ENCODE measurements around the gene SKI. TPM values are rescaled to one million over a fixed set of nuclear protein-coding genes. Genes with fewer than 3 reads are reported as not detected.

Gene SKI
- total and polyA plus RNA-seq, 2 of the 8 experiments (the other 6 are each of a cell fraction or from before 2014, with no cell fraction given) = 8.3 to 87.6 TPM

GRCh38 chr1:2295526-2295925 is 67.4 kb downstream of the SKI start:
- Histone ChIP-seq H2AFZ (ENCODE audit: low read length) (no peak overlapping the region), H3K23ac (ENCODE audit: insufficient read length) (no peak overlapping the region), H2BK120ac (replicated peaks; ENCODE audit: low read depth, low read length) (no peak overlapping the region), H3K9me3 (ENCODE audit: insufficient read depth in 2 of 2, low read depth in 1 of 2, low read length in 1 of 2) (no peaks in the 10 kb centered on the region), H3K79me1 (ENCODE audit: low read depth, low read length) (peaks cover 51% of the 10 kb centered on the region), H3K79me2 (ENCODE audit: control insufficient read depth in 1 of 2, insufficient read depth in 2 of 2, low read length in 2 of 2) (peaks cover 14 to 99% of the 10 kb centered on the region in 2 experiments; a peak in 3 of 4 replicates), H3K23me2 (ENCODE audit: low read depth, low read length) (no peaks in the 10 kb centered on the region), H3K27ac (ENCODE audit: low read depth, low read length) (no peak overlapping the region), H3K18ac (ENCODE audit: extremely low read depth, low read length) (no peak overlapping the region), H2BK5ac (ENCODE audit: low read depth, low read length) (no peak overlapping the region; the same call in 1 of the 2 replicates), H3K9ac (replicated peaks in 1 of 4; ENCODE audit: extremely low read depth in 1 of 4, low read depth in 3 of 4, low read length in 3 of 4) (no peak overlapping the region), H3K14ac (ENCODE audit: insufficient read length) (no peak overlapping the region), H3K4ac (replicated peaks; ENCODE audit: insufficient read length, low read depth, low read length) (no peak overlapping the region), H3K56ac (replicated peaks; ENCODE audit: insufficient read length, low read depth, low read length) (no peak overlapping the region), H3K36me3 (ENCODE audit: control insufficient read depth in 2 of 4, insufficient read depth in 4 of 4, low read length in 3 of 4) (peaks cover 0 to 2% (median 0%) of the 10 kb centered on the region in 4 experiments; a peak in 2 of 8 replicates), H2BK12ac (ENCODE audit: low read depth, low read length) (0 out of 2 replicates have a peak overlapping the region, but pooled peaks have one; percentile 27), H2AK5ac (ENCODE audit: low read depth, low read length) (no peak overlapping the region), H3K4me3 (ENCODE audit: extremely low read depth in 1 of 4, insufficient read depth in 2 of 4, low read depth in 3 of 4, low read length in 4 of 4) (no peak overlapping the region), H4K8ac (ENCODE audit: extremely low read depth, insufficient read depth, low read length) (no peak overlapping the region), H2BK15ac (ENCODE audit: low read length) (0 out of 2 replicates have a peak overlapping the region, but pooled peaks have one; percentile 46), H4K5ac (ENCODE audit: insufficient read length, low read depth, low read length) (no peak overlapping the region), H3K4me1 (replicated peaks in 1 of 4; ENCODE audit: control insufficient read depth in 3 of 4, insufficient read depth in 4 of 4, low read length in 3 of 4) (peaks cover 0 to 13% (median 4%) of the 10 kb centered on the region in 4 experiments; a peak in 5 of 7 replicates), H3K27me3 (replicated peaks in 1 of 4; ENCODE audit: control insufficient read depth in 3 of 4, extremely low read depth in 1 of 4, insufficient read depth in 3 of 4, low read length in 3 of 4) (no peaks in the 10 kb centered on the region), H2BK20ac (ENCODE audit: low read length) (no peak overlapping the region; the same call in 1 of the 2 replicates), H3K4me2 (ENCODE audit: insufficient read depth in 1 of 2, low read depth in 2 of 2, low read length in 2 of 2) (no peak overlapping the region), H4K20me1 (replicated peaks in 1 of 2; ENCODE audit: control insufficient read depth in 1 of 2, insufficient read depth in 2 of 2, low read length in 2 of 2) (peaks cover 39 to 53% of the 10 kb centered on the region in 2 experiments), H4K91ac (replicated peaks; ENCODE audit: insufficient read length, low read length) (no peak overlapping the region)
- ChIA-PET CTCF (ENCODE audit: partially characterized antibody) (interaction anchor here (1.3 to 1.6 kb wide), 2 partner anchors 11 to 100 kb away, joined by 4 to 5 read pairs; partner anchors contain the start of gene FAAP20), POLR2A (ENCODE audit: partially characterized antibody) (no interaction called here)
- 94% methylated on average over 13 of the region's 13 CpGs; no CpG with 5 or more reads in 1 of the 2 experiments for WGBS, 2 experiments (ENCODE audit: extremely low coverage in 1 of 2, insufficient coverage in 1 of 2, insufficient read length in 1 of 2, insufficient replicate concordance in 2 of 2, low coverage in 1 of 2, low lambda C conversion rate in 2 of 2, missing lambda C conversion rate in 1 of 2)
- DNase-seq (ENCODE audit: low read depth in 1 of 2, low spot score in 2 of 2) (no peak), FAIRE-seq (no peak)
- TF ChIP-seq JUND (IDR thresholded peaks at IDR 0.05; ENCODE audit: low read length) (no peak), POU5F1 (IDR thresholded peaks at IDR 0.05; ENCODE audit: low read depth, low read length) (no peak), EGR1 (IDR thresholded peaks at IDR 0.05; ENCODE audit: borderline replicate concordance, low read depth, low read length) (peak; percentile 95), FOSL1 (IDR thresholded peaks at IDR 0.05; ENCODE audit: insufficient read depth, low read depth, low read length) (peak; percentile 39; the same call in 1 of the 2 replicates), ATF2 (IDR thresholded peaks at IDR 0.05; ENCODE audit: low read length) (no peak)

Data from H1 (cell line).